ENCODE results near the gene TM9SF1.

Gene TM9SF1

GRCh38 chr14:24194873-24195185 is 412 bp downstream of the TM9SF1 start:
- no peak for DNase-seq

GRCh38 chr14:24194186-24194872 is 912 bp downstream of the TM9SF1 start:
- no peak for DNase-seq

GRCh38 chr14:24192933-24193332 is 2.3 kb downstream of the TM9SF1 start:
- no peak for DNase-seq

- no peak for DNase-seq
Observed at GRCh38 chr14:24190416-24190815, 4.8 kb downstream of the TM9SF1 start.

- DNase-seq = no peak
Observed at GRCh38 chr14:24189460-24189859, 5.8 kb downstream of the TM9SF1 start.

- DNase-seq = no peak
Observed at GRCh38 chr14:24189059-24189375, 6.2 kb downstream of the TM9SF1 start.

- DNase-seq = peak; percentile 98
Observed at GRCh38 chr14:24188251-24189058, 6.8 kb downstream of the TM9SF1 start, which contains the start of gene IPO4. IPO4 (minus strand) TSS chr14:24188816; CDS start chr14:24188787, 29 bp downstream.

GRCh38 chr14:24187539-24187915 is 7.7 kb downstream of the TM9SF1 start:
- no peak for DNase-seq

- no peak for DNase-seq
Observed at GRCh38 chr14:24186831-24187538, 8.3 kb downstream of the TM9SF1 start.

GRCh38 chr14:24185741-24186140 is 9.5 kb downstream of the TM9SF1 start:
- no peak for DNase-seq

- DNase-seq = no peak
Observed at GRCh38 chr14:24185026-24185425, 10.2 kb downstream of the TM9SF1 start.

- DNase-seq = no peak
Observed at GRCh38 chr14:24184104-24184970, 10.9 kb downstream of the TM9SF1 start.

GRCh38 chr14:24183014-24183481 is 12.2 kb downstream of the TM9SF1 start:
- DNase-seq = no peak

- DNase-seq = no peak
Observed at GRCh38 chr14:24182110-24182882, 12.9 kb downstream of the TM9SF1 start.

- no peak for DNase-seq
Observed at GRCh38 chr14:24181371-24182077, 13.7 kb downstream of the TM9SF1 start.

GRCh38 chr14:24179961-24180796 is 15.1 kb downstream of the TM9SF1 start:
- DNase-seq = no peak

- no peak for DNase-seq
Observed at GRCh38 chr14:24179294-24179960, 15.8 kb downstream of the TM9SF1 start.

GRCh38 chr14:24178399-24179178 is 16.7 kb downstream of the TM9SF1 start:
- no peak for DNase-seq

- no peak for DNase-seq
Observed at GRCh38 chr14:24177891-24178290, 17.4 kb downstream of the TM9SF1 start.
